IgD-negative memory B cell (primary cell): ENCODE data around the gene MPZL3. TPM values are rescaled to one million over a fixed set of nuclear protein-coding genes. Genes with fewer than 3 reads are reported as not detected.

ENCODE experiments used
- H3K27ac Mint-ChIP-seq, 3 donors: one replicate each; pipeline ENCODE4 v1.8.0; 2020 to 2022; ENCODE audit warnings: mild to moderate bottlenecking in 3 of 3, mixed read lengths in 3 of 3, moderate library complexity in 1 of 3
- H3K27me3 Mint-ChIP-seq: one replicate; pipeline ENCODE4 v1.8.0; 2021; ENCODE audit warnings: mixed read lengths
- H3K36me3 Mint-ChIP-seq: one replicate; pipeline ENCODE4 v1.8.0; 2020; ENCODE audit warnings: mild to moderate bottlenecking, mixed read lengths
- H3K4me1 Mint-ChIP-seq, 3 donors: one replicate each; pipeline ENCODE4 v1.8.0; 2020 to 2022; ENCODE audit warnings: mixed read lengths in 3 of 3, mild to moderate bottlenecking in 1 of 3
- H3K4me3 Mint-ChIP-seq, 4 donors: one replicate each; pipeline ENCODE4 v1.8.0; 2020 to 2022; ENCODE audit warnings: mild to moderate bottlenecking in 4 of 4, mixed read lengths in 4 of 4, moderate library complexity in 3 of 4
- H3K9me3 Mint-ChIP-seq, 3 donors: one replicate each; pipeline ENCODE4 v1.8.0; 2020 to 2021; ENCODE audit warnings: mixed read lengths in 3 of 3, mild to moderate bottlenecking in 1 of 3
- polyA plus RNA-seq: library from polyadenylated mRNA; unstranded; fragments of 300-500 nt; fragmentation: Illumina TruSeq; gene quantifications from one replicate; pipeline ENCODE4 v1.2.3, GENCODE V29; 2021

MPZL3 gene
- polyA plus RNA-seq, 1 donor from 2014 or later: 0.95 TPM

- Mint-ChIP-seq H3K27me3 (peaks cover 9% of the 10 kb centered on the region), H3K9me3 (no peaks in the 10 kb centered on the region), H3K27ac (no peak overlapping the region), H3K36me3 (no peaks in the 10 kb centered on the region), H3K4me1 (peaks cover 0 to 2% (median 0%) of the 10 kb centered on the region in 3 donors), H3K4me3 (no peak overlapping the region)
These were observed 71.9 kb downstream of the MPZL3 start for GRCh38 chr11:118180300-118180703.

DNA sequence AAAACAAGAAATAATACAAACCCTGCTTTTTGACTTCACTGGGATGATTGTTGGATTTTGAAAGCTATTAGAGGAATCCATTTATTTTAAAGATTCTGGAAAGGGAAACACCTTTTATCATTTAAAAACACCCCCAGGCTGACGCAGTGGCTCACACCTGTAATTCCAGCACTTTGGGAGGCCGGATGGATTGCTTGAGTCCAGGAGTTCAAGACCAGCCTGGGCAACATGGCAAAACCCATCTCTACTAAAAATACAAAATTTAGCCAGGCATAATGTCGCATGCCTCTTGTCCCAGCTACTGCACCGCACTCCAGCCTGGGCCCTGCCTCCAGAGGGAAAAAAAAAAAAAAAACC lies 75.4 kb downstream of the MPZL3 start:
- peaks cover 15% of the 10 kb centered on the region for H3K27me3 Mint-ChIP-seq
- no peak overlapping the region for H3K27ac Mint-ChIP-seq
- no peaks in the 10 kb centered on the region for H3K9me3 Mint-ChIP-seq
- H3K4me1 Mint-ChIP-seq: peaks cover 0 to 4% (median under 1%) of the 10 kb centered on the region in 3 donors
- no peaks in the 10 kb centered on the region for H3K36me3 Mint-ChIP-seq
- no peak overlapping the region for H3K4me3 Mint-ChIP-seq

Other genes starting within 250 kb of the MPZL3 start
- gene TMPRSS4, start 175.3 kb downstream of the MPZL3 start, polyA plus RNA-seq: not detected
- 0.38 TPM for gene SMIM35, start 165.4 kb downstream of the MPZL3 start, polyA plus RNA-seq
- gene SCN4B, start 99.5 kb downstream of the MPZL3 start, polyA plus RNA-seq: not detected
- gene SCN2B, start 75.7 kb downstream of the MPZL3 start, polyA plus RNA-seq: not detected
- 5.9 TPM for gene JAML, start 27.4 kb downstream of the MPZL3 start, polyA plus RNA-seq
- gene MPZL2, start 11.9 kb upstream of the MPZL3 start, polyA plus RNA-seq: not detected
- gene CD3E, start 52.4 kb upstream of the MPZL3 start, polyA plus RNA-seq: 31.4 TPM
- gene CD3D, start 90.3 kb upstream of the MPZL3 start, polyA plus RNA-seq: 31.6 TPM
- 12.9 TPM for gene CD3G, start 92.0 kb upstream of the MPZL3 start, polyA plus RNA-seq
- 18.3 TPM for gene UBE4A, start 107.2 kb upstream of the MPZL3 start, polyA plus RNA-seq
- 547 TPM for gene ATP5MG, start 149.2 kb upstream of the MPZL3 start, polyA plus RNA-seq
- gene KMT2A, start 184.1 kb upstream of the MPZL3 start, polyA plus RNA-seq: 23.6 TPM